GM13977 (cell line): ENCODE measurements around the gene CHI3L1.

Experiments
- DNase-seq: peaks from one replicate; pipeline ENCODE4 v3.0.0; 2012; ENCODE audit warnings: low spot score
- in situ Hi-C: fragments of 300-500 bp; cut with MboI; formaldehyde crosslinking; loops from one replicate; pipeline ENCODE4 v1.12.0; 2022; ENCODE audit warnings: low sequenced_read_pairs, low pct_unique_long_range_greater_than_20kb, mixed read lengths, inconsistent platforms; ENCODE audit not compliant: unreplicated experiment
- TF ChIP-seq, protein P1 (sequence below): IDR thresholded peaks from 2 replicates; pipeline ENCODE4 v1.5.1; 2012; ENCODE audit warnings: mild to moderate bottlenecking, control low read depth; ENCODE audit not compliant: insufficient read depth; ENCODE audit errors: extremely low read depth, missing control alignments

Gene CHI3L1

GRCh38 chr1:203178821-203179666 is 7.5 kb downstream of the CHI3L1 start:
- in situ Hi-C loops: no loop called here
- DNase-seq: no peak
- TF ChIP-seq, protein P1, sequence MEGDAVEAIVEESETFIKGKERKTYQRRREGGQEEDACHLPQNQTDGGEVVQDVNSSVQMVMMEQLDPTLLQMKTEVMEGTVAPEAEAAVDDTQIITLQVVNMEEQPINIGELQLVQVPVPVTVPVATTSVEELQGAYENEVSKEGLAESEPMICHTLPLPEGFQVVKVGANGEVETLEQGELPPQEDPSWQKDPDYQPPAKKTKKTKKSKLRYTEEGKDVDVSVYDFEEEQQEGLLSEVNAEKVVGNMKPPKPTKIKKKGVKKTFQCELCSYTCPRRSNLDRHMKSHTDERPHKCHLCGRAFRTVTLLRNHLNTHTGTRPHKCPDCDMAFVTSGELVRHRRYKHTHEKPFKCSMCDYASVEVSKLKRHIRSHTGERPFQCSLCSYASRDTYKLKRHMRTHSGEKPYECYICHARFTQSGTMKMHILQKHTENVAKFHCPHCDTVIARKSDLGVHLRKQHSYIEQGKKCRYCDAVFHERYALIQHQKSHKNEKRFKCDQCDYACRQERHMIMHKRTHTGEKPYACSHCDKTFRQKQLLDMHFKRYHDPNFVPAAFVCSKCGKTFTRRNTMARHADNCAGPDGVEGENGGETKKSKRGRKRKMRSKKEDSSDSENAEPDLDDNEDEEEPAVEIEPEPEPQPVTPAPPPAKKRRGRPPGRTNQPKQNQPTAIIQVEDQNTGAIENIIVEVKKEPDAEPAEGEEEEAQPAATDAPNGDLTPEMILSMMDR: no peak

DNA sequence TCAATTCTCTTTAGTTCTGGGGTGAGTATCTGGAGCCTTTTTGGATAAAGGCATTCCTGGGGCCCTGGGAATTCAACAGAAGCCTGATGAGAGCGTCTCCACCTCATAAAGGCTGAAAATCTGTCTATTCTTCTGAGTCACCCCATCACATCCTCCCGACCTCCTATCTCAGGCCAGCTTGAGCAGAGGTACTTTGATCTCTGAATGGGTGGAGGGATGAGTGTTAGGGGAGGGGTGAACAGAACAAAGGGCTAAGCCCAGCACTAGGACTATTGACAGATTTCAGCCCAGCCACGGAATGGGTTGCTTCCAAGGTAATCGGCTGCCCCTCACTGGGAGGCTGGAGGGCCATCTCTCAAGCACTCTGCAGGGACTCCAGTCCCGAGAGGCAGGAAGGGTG is 8.4 kb downstream of the CHI3L1 start:
- in situ Hi-C loops: no loop called here
- TF ChIP-seq, protein P1: no peak
- no peak for DNase-seq

DNA sequence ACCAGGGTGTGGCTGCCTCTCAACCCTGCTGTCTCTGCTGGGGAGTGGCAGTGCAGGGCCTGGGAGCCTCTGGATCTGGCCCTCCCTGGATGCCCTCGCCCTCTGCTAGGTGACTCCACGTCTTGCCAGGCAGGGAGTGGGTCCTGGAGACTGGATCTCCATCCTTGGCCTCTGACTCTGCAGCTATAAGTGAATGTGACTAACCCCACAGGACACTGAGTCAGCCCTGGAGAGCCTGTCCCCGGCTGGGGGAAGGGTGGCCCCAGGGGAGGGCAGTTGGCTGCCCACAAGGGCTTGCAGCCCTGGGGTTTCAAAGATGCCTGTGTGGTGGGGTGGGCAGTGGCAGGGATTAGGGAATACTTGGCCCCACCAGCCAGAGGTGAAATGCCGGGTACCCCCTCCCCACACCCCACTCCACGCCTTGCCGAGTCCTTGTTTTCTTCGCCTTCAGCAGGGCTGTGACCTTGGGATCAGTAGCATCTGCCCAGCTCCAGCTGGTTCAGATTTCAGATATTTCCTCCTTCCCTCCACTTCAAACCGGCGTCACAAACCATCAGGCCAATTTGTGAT is 8.9 kb downstream of the CHI3L1 start:
- DNase-seq: no peak
- in situ Hi-C loops: no loop called here
- TF ChIP-seq, protein P1: no peak

DNA sequence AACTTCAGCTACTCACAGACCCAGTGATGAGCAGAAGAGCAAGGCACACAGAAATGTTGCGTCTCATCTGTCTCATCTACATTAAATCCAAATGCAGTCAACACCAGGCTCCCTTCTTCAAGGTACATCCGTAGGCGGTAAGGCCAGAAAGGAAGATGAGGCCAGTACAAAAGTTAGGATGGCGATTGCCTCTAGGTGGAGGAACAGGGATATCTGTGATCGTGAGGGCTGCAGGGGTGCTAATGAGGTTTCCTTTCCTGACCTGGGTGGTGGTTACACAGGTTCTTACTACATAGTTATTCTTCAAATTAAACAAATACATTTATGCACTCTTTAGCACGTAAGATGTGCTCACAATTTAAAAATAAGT is 9.5 kb downstream of the CHI3L1 start:
- in situ Hi-C loops: no loop called here
- DNase-seq: no peak
- TF ChIP-seq, protein P1: no peak

- TF ChIP-seq, protein P1: no peak
- in situ Hi-C loops: no loop called here
- DNase-seq: no peak
These were observed 10.1 kb downstream of the CHI3L1 start for GRCh38 chr1:203176273-203177035.

DNA sequence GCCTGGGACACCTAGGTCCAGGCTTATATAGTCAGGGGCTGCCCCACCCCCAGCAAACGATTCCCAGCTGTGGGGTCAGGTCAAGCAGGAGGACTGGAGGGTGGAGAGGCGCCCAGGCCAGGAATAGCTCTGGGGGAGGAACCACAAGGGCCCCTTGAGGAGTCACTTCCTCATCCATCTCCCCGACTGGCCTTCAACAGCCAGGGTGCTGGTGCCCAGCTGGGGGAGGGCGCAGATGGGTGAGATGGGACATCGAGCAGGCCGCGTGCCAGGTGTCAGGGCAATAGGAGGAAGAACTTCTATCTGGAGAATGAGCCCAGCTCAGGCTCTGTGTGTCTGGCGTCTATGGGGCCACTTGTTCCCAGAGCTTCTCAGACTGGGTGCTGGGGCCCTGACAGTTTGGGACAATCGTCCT is 10.7 kb downstream of the CHI3L1 start:
- TF ChIP-seq, protein P1: no peak
- no peak for DNase-seq
- in situ Hi-C loops: no loop called here
